Spleen (tissue), 7 donors: ENCODE results near the gene DOK4.

Experiments used
- POLR2A ChIP-seq, 3 donors: fragments of 450-650 bp; IDR thresholded peaks; one replicate each; pipeline ENCODE4 v1.5.1; 2017; ENCODE audit warnings: antibody characterized with exemption in 3 of 3, mild to moderate bottlenecking in 1 of 3
- TF ChIP-seq, protein P1 (sequence below), 11 experiments: fragments of 200-600 bp in 7 of 11; fragments of 450-650 bp in 4 of 11; sonication (generic) in 4 of 11; IDR thresholded peaks in 8 of 11; conservative IDR thresholded peaks in 3 of 11; 1 replicate in 7 of 11; 2 replicates in 4 of 11; pipeline versions ENCODE4 v1.4.0 to v1.8.0; 2016 to 2021; ENCODE audit warnings: antibody characterized with exemption in 11 of 11, inconsistent platforms in 4 of 11, mild to moderate bottlenecking in 1 of 11
- donor health status: DM: no; HTN: no; CAD: no; lungs with moderate emphysema.
- donor health status: DM: no; HTN: no; CAD: no.
- donor health status: DM: no; HTN: no; CAD: no.

DNA sequence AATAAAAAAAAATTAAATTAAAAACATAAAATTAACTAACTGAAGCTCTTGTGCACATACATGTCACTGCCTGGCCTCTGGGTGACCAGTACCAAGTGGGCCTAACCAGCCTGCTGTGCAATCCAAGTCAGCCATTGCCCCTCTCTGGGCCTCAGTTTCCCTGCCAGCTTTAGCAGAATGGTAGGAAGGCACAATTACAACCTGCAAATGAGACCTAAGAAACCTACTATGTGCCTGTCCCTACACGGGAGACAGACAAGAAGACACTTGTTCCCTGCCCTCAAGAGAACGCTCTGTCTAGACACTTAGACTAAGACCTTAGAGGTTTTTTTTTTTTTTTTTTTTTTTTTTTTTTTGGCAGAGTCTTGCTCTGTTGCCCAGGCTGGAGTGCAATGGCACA lies 40.8 kb downstream of the DOK4 start:
- TF ChIP-seq, protein P1, sequence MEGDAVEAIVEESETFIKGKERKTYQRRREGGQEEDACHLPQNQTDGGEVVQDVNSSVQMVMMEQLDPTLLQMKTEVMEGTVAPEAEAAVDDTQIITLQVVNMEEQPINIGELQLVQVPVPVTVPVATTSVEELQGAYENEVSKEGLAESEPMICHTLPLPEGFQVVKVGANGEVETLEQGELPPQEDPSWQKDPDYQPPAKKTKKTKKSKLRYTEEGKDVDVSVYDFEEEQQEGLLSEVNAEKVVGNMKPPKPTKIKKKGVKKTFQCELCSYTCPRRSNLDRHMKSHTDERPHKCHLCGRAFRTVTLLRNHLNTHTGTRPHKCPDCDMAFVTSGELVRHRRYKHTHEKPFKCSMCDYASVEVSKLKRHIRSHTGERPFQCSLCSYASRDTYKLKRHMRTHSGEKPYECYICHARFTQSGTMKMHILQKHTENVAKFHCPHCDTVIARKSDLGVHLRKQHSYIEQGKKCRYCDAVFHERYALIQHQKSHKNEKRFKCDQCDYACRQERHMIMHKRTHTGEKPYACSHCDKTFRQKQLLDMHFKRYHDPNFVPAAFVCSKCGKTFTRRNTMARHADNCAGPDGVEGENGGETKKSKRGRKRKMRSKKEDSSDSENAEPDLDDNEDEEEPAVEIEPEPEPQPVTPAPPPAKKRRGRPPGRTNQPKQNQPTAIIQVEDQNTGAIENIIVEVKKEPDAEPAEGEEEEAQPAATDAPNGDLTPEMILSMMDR (IDR thresholded peaks at IDR 0.05 in 8 of 11, conservative IDR thresholded peaks at IDR 0.05 in 3 of 11) = no peak
- no peak for TF ChIP-seq POLR2A (IDR thresholded peaks at IDR 0.05)
